Prostate gland (tissue), 2 donors: ENCODE measurements around the gene GALNT6.

Experiments
- CTCF ChIP-seq, 4 experiments: fragments of 200-600 bp in 2 of 4; fragments of 450-650 bp in 2 of 4; sonication (generic) in 2 of 4; IDR thresholded peaks; 1 replicate in 3 of 4; 2 replicates in 1 of 4; pipeline ENCODE4 v1.5.1; 2016 to 2019; ENCODE audit warnings: antibody characterized with exemption in 4 of 4, mild to moderate bottlenecking in 2 of 4, moderate library complexity in 2 of 4
- POLR2A ChIP-seq: fragments of 450-650 bp; IDR thresholded peaks from one replicate; pipeline ENCODE4 v1.6.1; 2016; ENCODE audit warnings: antibody characterized with exemption, mild to moderate bottlenecking

- TF ChIP-seq CTCF (IDR thresholded peaks at IDR 0.05) (no peak), POLR2A (no peak)
Observed at GRCh38 chr12:51328587-51328986, 62.6 kb downstream of the GALNT6 start.
